H9 (cell line): Measurements from ENCODE around the gene SSTR1. TPM values are rescaled to one million over a fixed set of nuclear protein-coding genes. Genes with fewer than 3 reads are reported as not detected.

Experiments
- DNase-seq: peaks from one replicate; pipeline ENCODE4 v3.0.0-alpha.2; 2017
- H2AFZ ChIP-seq: one replicate; pipeline ENCODE4 v1.6.1; 2013; ENCODE audit warnings: mild to moderate bottlenecking, low read length, control low read depth, moderate library complexity
- H2AK5ac ChIP-seq: 2 replicates; pipeline ENCODE4 v1.6.1; 2013; ENCODE audit warnings: low read length, control low read depth, mixed read lengths; ENCODE audit not compliant: insufficient read length
- H2BK120ac ChIP-seq: one replicate; pipeline ENCODE4 v1.6.1; 2013; ENCODE audit warnings: low read depth, mild to moderate bottlenecking, low read length, control low read depth, inconsistent platforms; ENCODE audit not compliant: poor library complexity, severe bottlenecking
- H2BK12ac ChIP-seq: 2 replicates; pipeline ENCODE4 v1.6.1; 2013; ENCODE audit warnings: low read length, control low read depth, mixed read lengths, low read depth; ENCODE audit not compliant: insufficient read length
- H2BK15ac ChIP-seq: 2 replicates; pipeline ENCODE4 v1.6.1; 2013; ENCODE audit warnings: low read depth, low read length, control low read depth
- H2BK20ac ChIP-seq: one replicate; pipeline ENCODE4 v1.6.1; 2013; ENCODE audit warnings: low read depth, mild to moderate bottlenecking, low read length, control low read depth, inconsistent platforms; ENCODE audit not compliant: poor library complexity, severe bottlenecking
- H2BK5ac ChIP-seq: 2 replicates; pipeline ENCODE4 v1.6.1; 2013; ENCODE audit warnings: low read length, control low read depth, mixed read lengths; ENCODE audit not compliant: insufficient read length
- H3K14ac ChIP-seq: 2 replicates; pipeline ENCODE4 v1.6.1; 2013; ENCODE audit warnings: low read length, control low read depth; ENCODE audit not compliant: insufficient read depth
- H3K18ac ChIP-seq: 2 replicates; pipeline ENCODE4 v1.6.1; 2013; ENCODE audit warnings: low read depth, mild to moderate bottlenecking, mixed read lengths, low read length, control low read depth; ENCODE audit not compliant: insufficient read length
- H3K23ac ChIP-seq: 2 replicates; pipeline ENCODE4 v1.6.1; 2013; ENCODE audit warnings: low read length, control low read depth, mixed read lengths, low read depth; ENCODE audit not compliant: insufficient read length
- H3K23me2 ChIP-seq: 2 replicates; pipeline ENCODE4 v1.6.1; 2013; ENCODE audit warnings: low read depth, mild to moderate bottlenecking, mixed read lengths, low read length, control low read depth; ENCODE audit not compliant: insufficient read length, poor library complexity, severe bottlenecking
- H3K27ac ChIP-seq: 2 replicates; pipeline ENCODE4 v1.5.1; 2013; ENCODE audit warnings: low read length, control low read depth, mixed read lengths, low read depth; ENCODE audit not compliant: insufficient read length
- H3K27me3 ChIP-seq: 2 replicates; pipeline ENCODE4 v1.6.1; 2013; ENCODE audit warnings: low read length, control low read depth, inconsistent platforms; ENCODE audit not compliant: insufficient read depth
- H3K4ac ChIP-seq: 2 replicates; pipeline ENCODE4 v1.6.1; 2013; ENCODE audit warnings: low read depth, mild to moderate bottlenecking, control low read depth, inconsistent platforms, low read length, moderate library complexity
- H3K4me1 ChIP-seq: 2 replicates; pipeline ENCODE4 v1.6.1; 2013; ENCODE audit warnings: low read length, control low read depth, inconsistent platforms; ENCODE audit not compliant: insufficient read depth
- H3K4me2 ChIP-seq: 2 replicates; pipeline ENCODE4 v1.6.1; 2013; ENCODE audit warnings: low read length, control low read depth, mixed read lengths; ENCODE audit not compliant: insufficient read length, insufficient read depth
- H3K56ac ChIP-seq: 2 replicates; pipeline ENCODE4 v1.6.1; 2013; ENCODE audit warnings: low read depth, mild to moderate bottlenecking, mixed read lengths, low read length, control low read depth; ENCODE audit not compliant: insufficient read length
- H3K79me1 ChIP-seq: 2 replicates; pipeline ENCODE4 v1.6.1; 2013; ENCODE audit warnings: low read depth, mild to moderate bottlenecking, moderate library complexity, low read length, control low read depth, inconsistent platforms; ENCODE audit not compliant: insufficient read depth, poor library complexity, severe bottlenecking
- H3K79me2 ChIP-seq: 2 replicates; pipeline ENCODE4 v1.6.1; 2013; ENCODE audit warnings: low read length, control low read depth, inconsistent platforms; ENCODE audit not compliant: insufficient read depth
- H3K9ac ChIP-seq: 2 replicates; pipeline ENCODE4 v1.6.1; 2013; ENCODE audit warnings: low read length, control low read depth, mixed read lengths; ENCODE audit not compliant: insufficient read length; ENCODE audit errors: extremely low read depth
- H3K9me3 ChIP-seq: one replicate; pipeline ENCODE4 v1.6.1; 2013; ENCODE audit warnings: low read depth, low read length, inconsistent platforms; ENCODE audit not compliant: control insufficient read depth
- H3T11ph ChIP-seq: one replicate; pipeline ENCODE4 v1.6.1; 2013; ENCODE audit warnings: mild to moderate bottlenecking, low read length, control low read depth, inconsistent platforms
- H4K20me1 ChIP-seq: one replicate; pipeline ENCODE4 v1.6.1; 2013; ENCODE audit not compliant: control insufficient read depth, insufficient read length, insufficient read depth
- H4K5ac ChIP-seq: 2 replicates; pipeline ENCODE4 v1.6.1; 2013; ENCODE audit warnings: low read depth, mild to moderate bottlenecking, mixed read lengths, low read length, control low read depth; ENCODE audit not compliant: insufficient read length
- H4K8ac ChIP-seq: replicated peaks from 2 replicates; pipeline ENCODE4 v1.6.1; 2013; ENCODE audit warnings: low read length, control low read depth, mixed read lengths, low read depth; ENCODE audit not compliant: insufficient read length
- H4K91ac ChIP-seq: 2 replicates; pipeline ENCODE4 v1.6.1; 2013; ENCODE audit warnings: low read depth, mild to moderate bottlenecking, moderate library complexity, mixed read lengths, low read length, control low read depth; ENCODE audit not compliant: insufficient read length
- H3K27ac Mint-ChIP-seq, 3 experiments: 2 replicates in 2 of 3; 3 replicates in 1 of 3; pipeline ENCODE4 v1.8.0; 2020 to 2021; ENCODE audit warnings: mixed read lengths in 3 of 3, mild to moderate bottlenecking in 1 of 3, moderate library complexity in 1 of 3
- H3K27me3 Mint-ChIP-seq: 2 replicates; pipeline ENCODE4 v1.8.0; 2021; ENCODE audit warnings: low read depth, mild to moderate bottlenecking, moderate library complexity, mixed read lengths
- H3K36me3 Mint-ChIP-seq, 3 experiments: 2 replicates in 2 of 3; 3 replicates in 1 of 3; pipeline ENCODE4 v1.8.0; 2020 to 2021; ENCODE audit warnings: low read depth in 3 of 3, mixed read lengths in 3 of 3; ENCODE audit not compliant: insufficient read depth in 1 of 3
- H3K4me1 Mint-ChIP-seq, 2 experiments: 2 replicates each; pipeline ENCODE4 v1.8.0; 2020; ENCODE audit warnings: mixed read lengths in 2 of 2
- H3K4me3 Mint-ChIP-seq, 2 experiments: 2 replicates in 1 of 2; 3 replicates in 1 of 2; pipeline ENCODE4 v1.8.0; 2020 to 2021; ENCODE audit warnings: mild to moderate bottlenecking in 2 of 2, mixed read lengths in 2 of 2, moderate library complexity in 1 of 2
- H3K9me3 Mint-ChIP-seq, 2 experiments: 2 replicates in 1 of 2; 3 replicates in 1 of 2; pipeline ENCODE4 v1.8.0; 2020; ENCODE audit warnings: mild to moderate bottlenecking in 2 of 2, mixed read lengths in 2 of 2, moderate library complexity in 1 of 2
- WGBS: extraction: QIAGEN DNeasy Blood & Tissue Kit; methylation state at CpG from one replicate; pipeline ENCODE4 v1.1.7; 2013; ENCODE audit warnings: missing lambda C conversion rate, low lambda C conversion rate, mixed read lengths; ENCODE audit not compliant: insufficient read length; ENCODE audit errors: extremely low coverage; 5-methylcytosine and 5-hydroxymethylcytosine counted together
- total RNA-seq: library from RNA; stranded (reverse); gene quantifications from 2 replicates; pipeline ENCODE4 v1.2.1, GENCODE V29; 2021
- TF ChIP-seq, protein P1 (sequence below): fragments of 200-600 bp; sonication (generic); conservative IDR thresholded peaks from 3 replicates; pipeline ENCODE4 v1.8.0; 2021; ENCODE audit warnings: antibody characterized with exemption, mild to moderate bottlenecking

Gene SSTR1
- total RNA-seq, 1 experiment from 2014 or later, result 0.98 TPM

DNA sequence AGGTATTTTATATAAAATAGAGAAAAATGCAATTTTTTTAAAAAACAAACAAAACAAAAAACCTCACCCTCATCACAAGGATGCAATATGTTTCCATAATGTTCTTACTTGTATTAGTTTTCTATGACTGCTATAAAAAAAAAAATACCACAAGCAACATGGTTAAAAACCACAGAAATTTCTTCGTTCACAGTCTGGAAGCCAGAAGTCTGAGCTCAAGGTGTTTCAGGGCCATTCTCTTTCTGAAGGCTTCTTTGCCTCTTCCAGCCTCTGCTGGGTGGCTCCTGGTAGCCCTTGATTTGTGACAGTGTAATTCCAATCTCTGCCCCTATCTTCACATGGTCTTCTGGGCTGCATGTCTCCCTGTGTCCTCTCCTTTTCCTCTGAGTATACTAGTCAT, 21.5 kb upstream of the SSTR1 start:
- Histone ChIP-seq H3K9ac (no peak overlapping the region), H2BK12ac (no peak overlapping the region), H4K20me1 (no peaks in the 10 kb centered on the region), H3K23ac (no peak overlapping the region), H4K5ac (no peak overlapping the region), H4K8ac (no peak overlapping the region), H2BK120ac (no peak overlapping the region), H3K27ac (no peak overlapping the region), H2BK20ac (no peak overlapping the region), H2BK15ac (no peak overlapping the region), H3K9me3 (no peaks in the 10 kb centered on the region), H3K79me2 (no peaks in the 10 kb centered on the region; the same call in 1 of the 2 replicates), H4K91ac (no peak overlapping the region), H3T11ph (no peak overlapping the region), H2AK5ac (no peak overlapping the region), H3K4ac (no peak overlapping the region), H3K56ac (no peak overlapping the region), H3K4me2 (no peak overlapping the region), H2AFZ (no peak overlapping the region), H3K23me2 (no peaks in the 10 kb centered on the region), H3K27me3 (no peaks in the 10 kb centered on the region), H2BK5ac (no peak overlapping the region), H3K79me1 (no peaks in the 10 kb centered on the region), H3K4me1 (peaks cover 11% of the 10 kb centered on the region), H3K18ac (no peak overlapping the region), H3K14ac (no peak overlapping the region)
- peaks cover 39 to 51% of the 10 kb centered on the region in 2 experiments for H3K4me1 Mint-ChIP-seq
- peaks cover 25 to 39% (median 30%) of the 10 kb centered on the region in 3 experiments for H3K36me3 Mint-ChIP-seq
- no peak overlapping the region for H3K4me3 Mint-ChIP-seq
- no peak overlapping the region for H3K27ac Mint-ChIP-seq
- no peak for DNase-seq
- no CpG with 5 or more reads among the region's 1 CpG for WGBS
- TF ChIP-seq, protein P1, sequence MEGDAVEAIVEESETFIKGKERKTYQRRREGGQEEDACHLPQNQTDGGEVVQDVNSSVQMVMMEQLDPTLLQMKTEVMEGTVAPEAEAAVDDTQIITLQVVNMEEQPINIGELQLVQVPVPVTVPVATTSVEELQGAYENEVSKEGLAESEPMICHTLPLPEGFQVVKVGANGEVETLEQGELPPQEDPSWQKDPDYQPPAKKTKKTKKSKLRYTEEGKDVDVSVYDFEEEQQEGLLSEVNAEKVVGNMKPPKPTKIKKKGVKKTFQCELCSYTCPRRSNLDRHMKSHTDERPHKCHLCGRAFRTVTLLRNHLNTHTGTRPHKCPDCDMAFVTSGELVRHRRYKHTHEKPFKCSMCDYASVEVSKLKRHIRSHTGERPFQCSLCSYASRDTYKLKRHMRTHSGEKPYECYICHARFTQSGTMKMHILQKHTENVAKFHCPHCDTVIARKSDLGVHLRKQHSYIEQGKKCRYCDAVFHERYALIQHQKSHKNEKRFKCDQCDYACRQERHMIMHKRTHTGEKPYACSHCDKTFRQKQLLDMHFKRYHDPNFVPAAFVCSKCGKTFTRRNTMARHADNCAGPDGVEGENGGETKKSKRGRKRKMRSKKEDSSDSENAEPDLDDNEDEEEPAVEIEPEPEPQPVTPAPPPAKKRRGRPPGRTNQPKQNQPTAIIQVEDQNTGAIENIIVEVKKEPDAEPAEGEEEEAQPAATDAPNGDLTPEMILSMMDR, result no peak
- peaks cover 8 to 9% of the 10 kb centered on the region in 2 experiments for H3K9me3 Mint-ChIP-seq
- no peaks in the 10 kb centered on the region; the same call in 1 of the 2 replicates for H3K27me3 Mint-ChIP-seq
